ENCODE results near the gene CRB1. TPM values are rescaled to one million over a fixed set of nuclear protein-coding genes. Genes with fewer than 3 reads are reported as not detected.

The CRB1 gene
- total and polyA plus RNA-seq, 7 donors = 0.19 to 0.49 (median 0.38) TPM; not detected in 3

DNA sequence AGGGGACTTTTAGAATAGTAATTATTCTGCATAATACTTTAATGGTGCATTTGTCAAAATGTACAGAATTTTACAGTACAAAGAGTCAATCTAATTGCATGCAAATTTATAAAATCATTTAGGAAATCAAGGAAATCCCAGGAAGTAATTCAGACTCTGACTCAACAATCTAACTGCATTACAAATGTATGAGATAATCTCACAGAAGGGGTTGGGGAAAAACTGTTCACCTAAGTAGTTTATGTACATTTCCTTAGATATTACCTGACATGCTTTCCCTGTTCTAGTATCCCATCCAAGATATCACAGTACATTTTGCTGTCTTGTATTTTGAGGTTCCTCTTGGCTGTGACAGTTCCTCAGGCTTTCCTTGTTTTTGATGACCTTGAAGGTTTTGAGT is 4.7 kb downstream of the CRB1 start:
- no peaks in the 10 kb centered on the region for H3K4me1 ChIP-seq
- H3K36me3 ChIP-seq = no peaks in the 10 kb centered on the region
- H3K9me3 ChIP-seq = no peaks in the 10 kb centered on the region
- H3K27ac ChIP-seq = no peak overlapping the region
- no peak for DNase-seq
- TF ChIP-seq, protein P1, sequence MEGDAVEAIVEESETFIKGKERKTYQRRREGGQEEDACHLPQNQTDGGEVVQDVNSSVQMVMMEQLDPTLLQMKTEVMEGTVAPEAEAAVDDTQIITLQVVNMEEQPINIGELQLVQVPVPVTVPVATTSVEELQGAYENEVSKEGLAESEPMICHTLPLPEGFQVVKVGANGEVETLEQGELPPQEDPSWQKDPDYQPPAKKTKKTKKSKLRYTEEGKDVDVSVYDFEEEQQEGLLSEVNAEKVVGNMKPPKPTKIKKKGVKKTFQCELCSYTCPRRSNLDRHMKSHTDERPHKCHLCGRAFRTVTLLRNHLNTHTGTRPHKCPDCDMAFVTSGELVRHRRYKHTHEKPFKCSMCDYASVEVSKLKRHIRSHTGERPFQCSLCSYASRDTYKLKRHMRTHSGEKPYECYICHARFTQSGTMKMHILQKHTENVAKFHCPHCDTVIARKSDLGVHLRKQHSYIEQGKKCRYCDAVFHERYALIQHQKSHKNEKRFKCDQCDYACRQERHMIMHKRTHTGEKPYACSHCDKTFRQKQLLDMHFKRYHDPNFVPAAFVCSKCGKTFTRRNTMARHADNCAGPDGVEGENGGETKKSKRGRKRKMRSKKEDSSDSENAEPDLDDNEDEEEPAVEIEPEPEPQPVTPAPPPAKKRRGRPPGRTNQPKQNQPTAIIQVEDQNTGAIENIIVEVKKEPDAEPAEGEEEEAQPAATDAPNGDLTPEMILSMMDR (IDR thresholded peaks at IDR 0.05) = no peak
- TF ChIP-seq POLR2A (IDR thresholded peaks at IDR 0.05) (no peak), POLR2AphosphoS5 (IDR thresholded peaks at IDR 0.05) (no peak), EP300 (IDR thresholded peaks at IDR 0.05) (no peak)
- intact Hi-C loops (cut with DNase I) = no loop called here
- H3K27me3 ChIP-seq = no peaks in the 10 kb centered on the region
- H3K4me3 ChIP-seq = no peak overlapping the region

DNA sequence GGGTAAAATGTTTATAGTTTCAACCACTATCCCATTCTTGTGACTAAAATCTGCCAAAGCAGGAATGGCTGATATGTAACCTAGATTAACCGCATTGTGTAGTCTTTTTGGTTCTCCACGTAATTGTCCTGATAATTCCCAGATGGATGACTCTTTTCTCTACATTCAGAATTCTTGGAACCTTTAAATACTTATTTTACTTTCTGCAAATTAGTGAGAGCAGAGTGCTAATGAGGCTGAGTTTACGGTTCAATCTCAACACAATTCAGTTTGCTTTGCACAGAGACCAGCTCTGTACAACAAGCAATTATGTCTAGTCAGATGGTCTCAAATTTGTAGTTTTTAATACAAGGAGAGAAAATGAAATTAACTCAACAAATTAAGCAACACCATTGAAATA is 9.1 kb downstream of the CRB1 start:
- Histone ChIP-seq H3K4me3 (no peak overlapping the region), H3K27ac (no peak overlapping the region), H3K4me1 (no peaks in the 10 kb centered on the region), H3K27me3 (no peaks in the 10 kb centered on the region), H3K9me3 (no peaks in the 10 kb centered on the region), H3K36me3 (no peaks in the 10 kb centered on the region)
- WGBS, 2 donors = 88 to 90% methylated on average over 3 of the region's 3 CpGs
- no peak for TF ChIP-seq POLR2AphosphoS5 (IDR thresholded peaks at IDR 0.05)
- no peak for TF ChIP-seq EP300 (IDR thresholded peaks at IDR 0.05)
- TF ChIP-seq, protein P1 (IDR thresholded peaks at IDR 0.05) = no peak
- TF ChIP-seq POLR2A (IDR thresholded peaks at IDR 0.05) = no peak
- no peak for DNase-seq
- intact Hi-C loops (cut with DNase I) = no loop called here

DNA sequence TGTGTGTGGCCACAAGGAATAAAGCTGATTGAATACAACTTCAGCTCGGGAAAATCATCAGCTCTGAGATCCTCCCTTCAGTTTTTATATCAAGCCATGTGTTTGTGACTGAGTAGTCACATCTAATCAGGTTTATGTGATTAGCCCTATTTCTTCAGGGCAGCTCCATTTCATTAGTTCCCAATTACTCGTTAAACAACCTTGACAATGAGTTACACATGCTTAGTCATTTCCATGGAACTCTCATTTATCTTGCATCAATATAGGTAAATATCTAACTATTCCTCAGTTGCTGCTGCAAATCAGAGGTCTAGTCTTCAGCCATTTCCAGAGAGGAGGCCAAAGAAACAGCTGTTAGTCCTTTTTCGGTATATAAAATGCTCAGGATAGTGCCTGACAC is 16.3 kb downstream of the CRB1 start:
- Histone ChIP-seq H3K27ac (no peak overlapping the region), H3K4me3 (no peak overlapping the region), H3K36me3 (no peaks in the 10 kb centered on the region), H3K27me3 (no peaks in the 10 kb centered on the region), H3K4me1 (no peaks in the 10 kb centered on the region), H3K9me3 (no peaks in the 10 kb centered on the region)
- TF ChIP-seq POLR2A (IDR thresholded peaks at IDR 0.05) (no peak), POLR2AphosphoS5 (IDR thresholded peaks at IDR 0.05) (no peak), EP300 (IDR thresholded peaks at IDR 0.05) (no peak)
- TF ChIP-seq, protein P1 (IDR thresholded peaks at IDR 0.05) = no peak
- WGBS, 2 donors = 84 to 90% methylated on average over 3 of the region's 3 CpGs
- intact Hi-C loops (cut with DNase I) = no loop called here
- DNase-seq = no peak

DNA sequence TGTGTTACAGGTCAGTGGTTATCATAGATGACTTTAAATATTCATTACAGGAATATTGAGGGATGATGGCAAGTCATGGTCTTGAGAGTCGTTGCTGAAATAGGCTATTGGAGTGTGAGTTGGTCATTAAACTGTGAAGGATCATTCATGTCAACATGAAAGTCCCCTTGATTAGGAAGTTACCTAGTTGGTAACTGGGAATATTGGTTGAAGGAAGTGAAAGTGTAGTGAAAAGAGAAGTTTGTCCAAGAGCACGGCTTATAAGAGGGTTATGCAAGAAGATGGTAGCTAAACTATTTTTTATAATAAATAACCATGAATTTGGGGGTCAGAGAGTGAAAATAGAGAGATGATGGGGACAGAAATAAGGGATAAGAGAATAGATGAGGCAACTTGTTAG is 16.9 kb downstream of the CRB1 start:
- 64 to 71% methylated on average over 2 of the region's 2 CpGs for WGBS, 2 donors
- Histone ChIP-seq H3K27me3 (no peaks in the 10 kb centered on the region), H3K9me3 (no peaks in the 10 kb centered on the region), H3K4me3 (no peak overlapping the region), H3K36me3 (no peaks in the 10 kb centered on the region), H3K27ac (no peak overlapping the region), H3K4me1 (no peaks in the 10 kb centered on the region)
- TF ChIP-seq POLR2A (IDR thresholded peaks at IDR 0.05) (no peak), EP300 (IDR thresholded peaks at IDR 0.05) (no peak), POLR2AphosphoS5 (IDR thresholded peaks at IDR 0.05) (no peak)
- TF ChIP-seq, protein P1 (IDR thresholded peaks at IDR 0.05) = no peak
- intact Hi-C loops (cut with DNase I) = no loop called here
- no peak for DNase-seq

DNA sequence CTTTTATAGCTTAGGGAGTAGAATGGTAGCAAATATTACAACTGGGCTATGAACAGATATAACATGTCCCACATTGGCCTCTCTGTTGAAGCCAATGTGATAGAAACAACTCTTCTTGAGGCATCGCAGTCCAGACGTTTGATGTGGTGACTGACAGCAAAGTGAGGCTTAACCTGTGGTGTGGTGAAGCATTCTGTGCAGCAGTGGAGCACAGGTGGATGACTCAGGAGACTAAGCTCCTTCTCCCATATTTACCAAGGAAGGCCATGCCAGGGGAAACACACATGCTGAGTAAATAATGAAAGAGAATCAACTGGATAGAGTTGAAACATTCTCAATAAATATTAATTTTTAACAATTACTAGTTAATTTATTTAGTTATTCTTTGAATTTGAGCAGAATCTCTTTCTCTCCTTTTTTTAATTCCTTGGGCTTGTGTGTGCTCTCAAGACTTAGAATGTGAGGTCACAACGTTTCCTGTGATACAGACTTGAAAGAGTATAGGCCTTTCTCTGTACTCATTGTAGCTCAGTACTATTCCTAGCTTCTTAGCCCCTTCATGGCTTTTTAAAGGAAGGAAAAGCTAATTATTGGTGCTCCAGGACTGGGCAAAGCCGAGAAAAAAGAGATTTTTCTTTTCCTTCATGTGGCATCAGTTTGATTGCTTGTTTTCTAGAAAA is 17.6 kb downstream of the CRB1 start:
- H3K9me3 ChIP-seq = no peaks in the 10 kb centered on the region
- H3K4me3 ChIP-seq = no peak overlapping the region
- H3K27me3 ChIP-seq = no peaks in the 10 kb centered on the region
- intact Hi-C loops (cut with DNase I) = no loop called here
- no peaks in the 10 kb centered on the region for H3K4me1 ChIP-seq
- DNase-seq = no peak
- TF ChIP-seq POLR2A (IDR thresholded peaks at IDR 0.05) (no peak), POLR2AphosphoS5 (IDR thresholded peaks at IDR 0.05) (no peak), EP300 (IDR thresholded peaks at IDR 0.05) (no peak)
- TF ChIP-seq, protein P1 (IDR thresholded peaks at IDR 0.05) = no peak
- no peaks in the 10 kb centered on the region for H3K36me3 ChIP-seq
- H3K27ac ChIP-seq = no peak overlapping the region
- 74 to 79% methylated on average over 4 of the region's 4 CpGs for WGBS, 2 donors

All from sigmoid colon (tissue), 7 donors.